Stimulated activated CD4-positive, alpha-beta T cell treated with anti-CD3 and anti-CD28 coated beads, Interleukin-2, amount 100 ng/mL, for 48 hours (primary cell): Measurements from ENCODE around the gene UROD.

Experiments
- DNase-seq, 2 donors: peaks; one replicate each; pipeline ENCODE4 v3.0.0-alpha.2; 2020

The UROD gene

DNA sequence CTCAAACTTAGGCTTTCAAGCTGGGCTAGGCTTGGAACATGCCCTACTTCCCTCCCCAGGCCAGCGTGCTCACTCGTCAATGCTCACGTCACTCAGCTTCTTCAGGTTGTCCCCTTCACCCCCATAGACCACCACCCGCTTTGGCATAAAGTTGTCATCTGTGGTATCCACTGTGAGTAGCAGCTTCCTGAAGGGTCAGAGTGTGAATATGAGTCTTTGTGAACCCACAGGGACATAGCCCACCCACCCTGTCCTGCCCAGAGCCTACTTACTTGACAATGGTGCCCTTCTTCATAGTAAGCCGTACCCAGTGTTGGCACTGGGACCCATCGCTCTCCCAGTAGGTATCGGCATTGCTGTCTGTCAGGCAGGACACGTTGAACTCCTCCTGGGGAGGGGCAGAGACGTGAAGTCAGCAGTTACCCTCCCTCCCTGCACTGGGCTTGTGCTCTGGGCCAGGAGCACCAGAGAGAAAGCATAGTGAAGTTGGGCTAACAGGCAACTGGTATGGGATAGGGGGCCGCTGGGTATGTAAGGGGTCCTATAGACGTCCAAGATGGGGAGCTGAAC, 2.7 kb upstream of the UROD start:
- no peak for DNase-seq

DNA sequence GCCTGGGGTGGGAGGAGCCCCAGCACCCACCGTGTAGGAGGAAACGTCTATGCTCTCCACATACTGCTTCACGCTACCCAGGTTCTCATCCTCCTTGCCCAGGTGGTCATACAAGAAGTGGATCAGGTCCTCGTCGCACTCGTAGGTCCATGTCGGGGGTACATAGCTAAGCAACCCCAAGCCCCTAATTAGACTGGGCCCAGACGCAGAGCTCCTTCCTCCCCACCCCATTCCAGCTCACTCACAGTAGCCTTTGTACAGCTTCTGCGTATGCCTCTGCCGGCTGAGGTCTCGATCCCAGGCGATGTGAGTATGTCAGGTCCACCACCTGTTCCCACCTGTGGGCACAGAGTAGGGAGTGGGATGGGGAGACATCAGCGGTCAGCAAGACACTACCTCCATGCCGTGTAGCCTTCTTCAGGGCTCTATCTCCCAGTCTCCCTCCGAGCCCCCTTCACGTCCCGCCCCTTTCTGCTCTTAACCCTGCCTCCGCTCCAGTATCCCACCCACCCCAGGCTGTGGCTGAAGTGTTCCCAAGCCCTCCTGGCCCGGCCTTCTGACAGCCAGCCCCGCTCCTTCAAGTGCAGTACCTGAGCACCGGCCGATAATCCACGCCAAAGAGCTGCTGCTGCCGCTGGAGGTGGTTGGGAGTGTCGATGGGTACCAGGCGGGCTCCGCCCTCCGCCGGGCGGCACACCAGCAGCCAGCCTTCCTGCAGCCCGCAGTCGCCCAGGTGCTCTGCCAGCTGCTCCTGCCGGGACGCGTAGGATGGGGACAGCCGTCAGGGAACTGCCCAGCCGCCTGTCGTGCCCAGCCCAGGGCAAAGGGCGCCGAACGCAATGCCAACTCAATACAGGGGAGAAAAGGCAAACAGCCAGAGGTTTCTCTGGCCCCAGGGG, 1.8 kb upstream of the UROD start:
- no peak for DNase-seq

GRCh38 chr1:45010855-45011811, 921 bp upstream of the UROD start, which contains the start of gene HECTD3:
Gene HECTD3, minus strand, starts transcription at chr1:45011324. Its CDS starts 67 bp downstream, at chr1:45011257.
- DNase-seq, result peak; percentile 52 to 54

DNA sequence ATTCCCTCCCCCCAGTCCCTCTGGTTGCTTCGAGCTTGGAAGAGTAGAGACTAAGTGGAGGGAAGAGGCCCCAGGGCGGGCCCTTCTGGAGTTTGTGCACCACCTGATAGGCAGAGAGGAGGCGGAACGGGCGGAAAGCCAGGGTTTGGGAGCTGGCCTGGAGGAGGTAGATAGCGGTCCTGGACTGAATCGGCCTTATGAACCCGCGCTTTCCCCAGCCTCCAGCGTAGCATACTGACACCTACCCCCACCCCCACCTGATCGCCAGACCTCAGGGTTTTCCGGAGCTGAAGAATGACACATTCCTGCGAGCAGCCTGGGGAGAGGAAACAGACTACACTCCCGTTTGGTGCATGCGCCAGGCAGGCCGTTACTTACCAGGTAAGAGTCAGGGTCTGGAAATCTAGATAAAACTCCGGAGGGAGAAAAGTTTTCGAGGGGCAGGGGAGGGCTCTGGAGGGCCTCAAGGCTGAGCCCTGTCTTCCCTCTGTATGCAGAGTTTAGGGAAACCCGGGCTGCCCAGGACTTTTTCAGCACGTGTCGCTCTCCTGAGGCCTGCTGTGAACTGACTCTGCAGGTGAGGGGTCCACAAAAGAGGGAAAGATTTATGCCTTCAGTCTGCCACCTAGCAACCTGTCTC, 705 bp downstream of the UROD start:
- peak; percentile 29 to 43 for DNase-seq

DNA sequence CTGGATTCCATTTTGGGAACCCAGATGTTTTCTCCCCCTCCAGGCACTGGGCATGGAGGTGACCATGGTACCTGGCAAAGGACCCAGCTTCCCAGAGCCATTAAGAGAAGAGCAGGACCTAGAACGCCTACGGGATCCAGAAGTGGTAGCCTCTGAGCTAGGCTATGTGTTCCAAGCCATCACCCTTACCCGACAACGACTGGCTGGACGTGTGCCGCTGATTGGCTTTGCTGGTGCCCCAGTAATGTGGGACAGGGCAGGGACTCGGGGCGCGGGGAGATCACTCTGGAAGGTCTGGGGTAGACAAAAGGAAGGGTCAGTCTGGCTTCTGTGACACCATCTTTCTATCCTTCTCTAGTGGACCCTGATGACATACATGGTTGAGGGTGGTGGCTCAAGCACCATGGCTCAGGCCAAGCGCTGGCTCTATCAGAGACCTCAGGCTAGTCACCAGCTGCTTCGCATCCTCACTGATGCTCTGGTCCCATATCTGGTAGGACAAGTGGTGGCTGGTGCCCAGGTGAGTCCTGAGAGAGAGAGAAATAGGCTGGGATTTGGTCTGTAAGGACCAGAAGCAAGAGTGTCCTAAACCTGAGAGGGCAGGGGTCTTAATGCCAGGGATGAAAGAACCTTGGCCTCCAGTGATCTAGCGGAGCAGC, 1.6 kb downstream of the UROD start:
- DNase-seq, result no peak

- DNase-seq, result peak; percentile 72 to 74
These were observed 2.4 kb downstream of the UROD start for GRCh38 chr1:45014321-45015028.

- DNase-seq, result no peak
These were observed 3.6 kb downstream of the UROD start for GRCh38 chr1:45015683-45016082.

- no peak for DNase-seq
These were observed 4.1 kb downstream of the UROD start for GRCh38 chr1:45016090-45016697.

DNA sequence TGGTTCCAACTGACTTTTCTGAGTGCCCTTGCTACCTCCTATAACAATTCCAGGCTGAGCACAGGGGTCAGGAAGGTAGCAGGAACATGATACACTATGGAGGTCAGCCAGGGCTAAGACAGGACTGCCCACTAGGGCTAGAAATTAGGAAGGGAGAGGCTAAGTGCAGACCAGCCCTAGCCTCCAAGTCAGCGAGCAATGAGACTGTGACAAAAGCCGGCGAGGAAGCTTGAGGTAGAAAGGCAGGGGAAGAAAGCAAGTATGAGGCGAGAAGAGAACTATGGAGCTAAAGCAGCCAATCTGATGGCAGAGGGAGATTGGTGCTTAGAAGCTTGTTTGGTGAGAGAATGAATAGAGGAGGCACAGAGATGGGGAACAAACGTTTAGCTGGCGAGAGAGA, 4.7 kb downstream of the UROD start:
- DNase-seq, result no peak

DNA sequence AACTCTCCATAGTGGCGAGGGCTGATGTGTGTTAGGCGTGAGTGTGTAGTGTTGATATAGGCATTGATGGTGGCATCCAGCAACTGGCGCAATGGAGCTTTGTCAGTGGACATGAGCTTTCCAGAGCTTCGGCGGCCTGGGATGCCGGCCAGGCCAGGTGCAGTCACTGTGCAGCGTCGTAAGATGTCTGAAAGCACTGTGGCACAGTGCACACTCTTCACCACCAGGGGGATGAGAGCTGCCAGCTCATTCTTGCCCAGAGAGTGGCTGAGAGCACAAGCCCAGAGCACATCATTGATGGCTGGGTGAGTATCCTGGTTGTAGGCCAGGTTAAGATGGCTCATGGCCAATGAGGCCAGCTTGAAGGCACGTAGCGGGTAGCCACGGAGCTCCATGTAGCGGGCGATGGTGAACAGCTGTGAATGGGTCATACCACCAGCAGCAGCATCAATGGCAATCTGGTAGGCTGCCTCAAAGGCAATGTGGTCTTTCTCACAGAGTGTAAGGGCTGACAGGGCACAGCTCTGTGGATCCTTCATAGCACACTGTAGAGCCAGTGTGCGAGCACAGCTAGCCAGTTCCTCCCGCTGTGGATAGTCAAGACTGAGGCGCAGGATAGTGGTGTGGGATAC, 6.7 kb downstream of the UROD start:
- DNase-seq, result peak; percentile 52 to 63

DNA sequence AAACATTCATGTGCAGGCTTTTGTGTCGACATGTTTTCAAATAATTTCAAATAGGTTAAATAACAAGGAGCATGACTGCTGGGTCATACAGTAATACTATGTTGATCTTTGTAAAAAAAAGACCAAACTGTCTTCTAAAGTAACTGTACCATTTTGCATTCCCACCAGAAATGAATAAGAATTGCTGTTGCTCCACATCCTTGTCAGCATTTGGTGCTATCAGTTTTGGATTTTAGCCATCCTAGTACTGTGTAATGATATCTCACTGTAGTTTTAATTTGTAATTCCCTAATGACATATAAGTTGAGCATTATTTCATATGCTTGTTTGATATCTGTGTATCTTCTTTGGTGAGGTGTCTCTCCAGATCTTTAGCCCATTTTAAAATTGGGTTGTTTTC, 11.6 kb downstream of the UROD start:
- DNase-seq, result no peak

DNA sequence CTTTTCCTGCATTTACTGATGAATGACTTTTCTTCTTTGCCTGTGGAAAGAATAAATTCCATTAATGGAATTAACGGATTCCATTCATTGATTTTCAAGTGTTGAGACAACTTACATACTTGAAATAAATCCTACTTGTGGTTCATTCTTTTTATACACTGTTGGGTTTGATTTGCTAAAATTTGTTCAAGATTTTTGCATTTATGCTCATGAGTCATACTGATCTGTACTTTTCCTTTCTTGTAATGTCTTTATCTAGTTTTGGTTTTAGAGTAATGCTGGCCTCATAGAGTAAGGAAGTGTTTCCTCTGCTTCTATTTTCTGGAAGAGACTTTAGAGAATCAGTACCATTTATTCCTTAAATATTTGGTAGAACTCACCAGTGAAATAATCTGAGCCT, 14.4 kb downstream of the UROD start:
- no peak for DNase-seq

GRCh38 chr1:45032837-45033236, 20.8 kb downstream of the UROD start:
- DNase-seq, result no peak

GRCh38 chr1:45033356-45033755, 21.3 kb downstream of the UROD start:
- DNase-seq, result no peak

- DNase-seq, result no peak
These were observed 23.7 kb downstream of the UROD start for GRCh38 chr1:45035631-45036301.

DNA sequence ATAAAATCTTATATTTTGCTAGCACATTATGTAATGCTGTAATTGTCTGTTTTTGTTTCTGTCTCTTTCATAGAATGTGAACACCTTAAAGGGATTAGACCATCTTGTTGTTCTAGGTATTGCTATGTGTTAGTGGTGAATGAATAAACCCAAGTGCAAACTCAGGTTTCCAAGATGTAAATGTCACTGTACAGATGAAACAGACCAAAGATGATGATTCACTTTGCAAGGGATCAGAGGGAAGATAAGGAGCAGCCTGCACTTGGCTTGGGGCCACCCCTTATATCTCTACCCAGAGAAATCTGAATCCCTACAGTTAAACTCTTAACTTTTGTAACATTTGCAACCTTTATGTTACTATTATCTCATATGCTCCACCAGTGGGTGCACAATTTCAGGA, 25.4 kb downstream of the UROD start:
- no peak for DNase-seq

DNA sequence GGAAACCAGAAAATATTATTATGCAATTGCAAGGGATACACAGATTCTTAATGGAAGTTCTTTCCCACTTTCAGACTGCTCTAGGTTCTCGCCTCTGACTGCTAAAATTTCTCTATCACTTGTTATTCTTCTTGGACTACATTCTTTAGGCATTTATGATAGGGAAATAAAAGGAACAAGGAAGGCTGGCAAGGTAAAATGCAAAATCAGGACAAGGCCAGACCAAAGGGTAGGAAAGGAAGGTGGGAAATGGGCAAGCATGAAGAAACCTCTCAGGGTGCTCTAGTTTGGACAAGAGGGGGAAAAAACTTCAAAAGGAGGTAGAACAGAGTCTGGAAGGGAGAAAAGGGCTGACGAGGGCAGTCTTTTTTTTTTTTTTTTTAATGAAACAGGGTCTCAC, 26.2 kb downstream of the UROD start:
- no peak for DNase-seq

- DNase-seq, result no peak
These were observed 26.8 kb downstream of the UROD start for GRCh38 chr1:45038661-45039364.

DNA sequence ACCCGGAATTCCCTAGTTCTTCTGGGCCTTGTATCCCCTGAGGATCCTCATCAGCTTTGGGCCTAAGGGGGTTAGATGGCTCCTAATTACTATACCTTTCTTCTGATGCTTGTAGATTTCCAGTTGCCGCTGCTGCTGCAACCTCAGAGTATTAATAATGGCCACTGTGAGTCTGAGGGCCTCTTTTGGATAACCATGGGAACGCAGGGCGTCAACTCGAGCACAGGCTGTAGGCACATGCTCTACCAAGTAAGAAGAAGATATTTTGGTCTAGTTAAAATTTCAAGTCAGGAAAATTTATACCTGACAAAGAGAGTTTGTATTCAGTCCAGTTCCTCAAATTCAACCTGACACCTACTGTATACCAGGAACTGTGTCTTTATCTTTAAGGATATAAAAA, 28.2 kb downstream of the UROD start:
- DNase-seq, result no peak
